RPMI8226 (cell line): Measurements from ENCODE around the gene DPAGT1.
A peak's percentile ranks its signal among the peaks of the same experiment; 100 is the strongest.
"Not testable (repeated sequence)": the region's sequence is repeated elsewhere in the genome, so short reads cannot be mapped to it uniquely, and the experiment has no call there.

Source experiments
- DNase-seq: peaks from one replicate; pipeline ENCODE4 v3.0.0-alpha.2; 2015

DPAGT1 gene

DNA sequence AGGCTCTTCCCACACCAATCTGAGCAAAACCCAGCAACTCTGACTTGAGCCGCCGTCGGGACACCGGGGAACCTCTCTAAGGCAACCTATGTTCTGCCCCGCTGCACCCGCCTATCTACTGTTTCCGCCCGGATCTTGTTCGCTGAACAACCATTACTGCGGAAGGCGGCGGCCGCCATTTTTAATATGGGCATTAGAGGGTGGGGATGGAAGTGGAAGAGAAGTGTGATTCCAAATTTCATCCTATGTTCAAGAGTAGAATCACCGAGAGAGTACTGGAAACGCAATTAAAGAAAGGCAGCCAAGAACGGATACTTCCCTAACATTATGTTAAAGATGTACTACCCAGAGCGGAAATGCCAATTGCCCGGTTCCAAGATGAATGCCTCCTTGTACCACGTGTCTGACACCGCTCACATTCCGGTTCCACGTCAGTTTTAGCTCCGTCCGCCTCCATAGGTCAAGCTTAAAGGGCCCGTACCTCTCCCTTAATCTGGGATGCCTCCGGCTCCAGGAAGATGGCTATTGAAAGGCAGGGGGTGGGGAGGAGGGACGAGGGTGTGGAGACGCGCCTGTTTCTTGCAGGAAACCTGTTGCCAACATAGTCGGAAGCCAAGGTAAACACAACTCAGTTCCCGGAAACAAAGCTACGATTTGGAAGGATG lies at the start of gene DPAGT1:
Gene DPAGT1, minus strand, starts transcription at position 95 of the 665 bp plus-strand sequence. CDS start 198 bp downstream, outside the sequence.
- DNase-seq, result peak; percentile 91

DNA sequence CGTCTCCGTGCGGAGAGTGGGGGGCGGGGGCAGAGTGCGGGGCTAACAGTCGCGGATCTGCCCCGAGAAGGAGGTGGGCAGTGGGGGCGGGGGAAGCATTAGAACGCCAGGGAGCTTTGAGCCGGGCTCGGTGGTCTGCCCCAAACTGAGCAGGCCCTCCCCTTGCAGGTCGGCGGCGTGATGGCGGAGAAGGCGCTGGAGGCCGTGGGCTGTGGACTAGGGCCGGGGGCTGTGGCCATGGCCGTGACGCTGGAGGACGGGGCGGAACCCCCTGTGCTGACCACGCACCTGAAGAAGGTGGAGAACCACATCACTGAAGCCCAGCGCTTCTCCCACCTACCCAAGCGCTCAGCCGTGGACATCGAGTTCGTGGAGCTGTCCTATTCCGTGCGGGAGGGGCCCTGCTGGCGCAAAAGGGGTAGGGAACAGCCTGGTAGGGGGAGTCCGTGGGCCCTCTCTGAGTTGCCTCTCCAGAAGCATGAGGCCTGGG lies 48.2 kb upstream of the DPAGT1 start:
- DNase-seq, result no peak

DNA sequence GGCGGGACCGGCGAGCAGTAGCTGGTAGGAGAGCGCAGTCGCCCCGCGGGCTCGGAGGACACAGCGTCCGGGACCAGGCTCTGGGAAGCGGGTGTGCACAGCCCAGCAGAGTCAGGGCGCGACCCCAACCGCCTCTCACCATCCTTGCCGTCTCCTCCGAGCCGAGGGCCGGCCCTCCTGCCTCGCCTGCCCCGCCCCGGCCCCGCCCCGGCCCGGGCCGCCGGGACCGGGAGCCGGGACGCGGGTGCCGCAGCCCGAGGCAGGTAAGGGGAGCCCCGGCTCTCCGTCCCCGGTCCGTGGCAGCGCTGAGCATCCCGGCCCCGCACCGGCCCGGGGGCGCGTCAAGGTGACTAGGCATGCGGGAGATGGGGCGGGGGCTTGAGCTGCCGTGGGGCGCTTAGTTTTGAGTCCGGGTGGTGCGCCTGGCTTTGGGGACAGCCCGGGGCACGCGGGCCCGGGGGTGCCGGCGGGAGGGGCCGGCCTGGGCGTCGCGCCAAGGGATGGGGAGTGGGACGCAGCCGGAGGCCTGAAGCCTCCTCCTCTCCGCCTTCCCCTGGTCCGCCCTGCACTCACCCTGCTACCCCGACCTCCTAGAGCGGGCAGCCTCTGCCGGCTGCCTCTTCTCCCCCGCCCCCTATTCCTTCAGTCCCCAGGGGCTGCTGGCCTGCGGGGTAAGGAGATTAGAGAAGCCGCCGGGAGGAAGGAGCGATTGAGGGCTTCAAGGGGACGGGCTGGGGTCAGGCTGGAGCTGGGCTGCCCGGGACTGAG lies 47.5 kb upstream of the DPAGT1 start, which contains the start of gene ABCG4:
Gene ABCG4, plus strand, starts transcription at position 35 of the 768 bp plus-strand sequence. CDS start 914 bp downstream, outside the sequence.
- DNase-seq, result no peak

DNA sequence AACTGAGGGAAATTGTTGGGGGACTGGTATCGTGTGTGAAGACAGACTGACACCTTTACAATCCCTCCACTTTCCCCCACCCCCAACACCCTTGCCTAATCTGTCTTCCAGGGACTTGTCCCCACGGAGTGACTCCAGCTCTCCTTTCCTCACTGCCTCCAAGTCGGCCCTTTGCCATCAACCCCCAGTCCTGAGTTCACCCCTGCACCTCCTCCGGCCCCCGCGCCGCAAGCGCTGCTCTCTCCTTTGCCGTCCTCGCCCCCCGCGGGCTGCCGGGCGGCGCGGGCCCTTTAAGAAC lies 47.0 kb upstream of the DPAGT1 start:
- no peak for DNase-seq

DNA sequence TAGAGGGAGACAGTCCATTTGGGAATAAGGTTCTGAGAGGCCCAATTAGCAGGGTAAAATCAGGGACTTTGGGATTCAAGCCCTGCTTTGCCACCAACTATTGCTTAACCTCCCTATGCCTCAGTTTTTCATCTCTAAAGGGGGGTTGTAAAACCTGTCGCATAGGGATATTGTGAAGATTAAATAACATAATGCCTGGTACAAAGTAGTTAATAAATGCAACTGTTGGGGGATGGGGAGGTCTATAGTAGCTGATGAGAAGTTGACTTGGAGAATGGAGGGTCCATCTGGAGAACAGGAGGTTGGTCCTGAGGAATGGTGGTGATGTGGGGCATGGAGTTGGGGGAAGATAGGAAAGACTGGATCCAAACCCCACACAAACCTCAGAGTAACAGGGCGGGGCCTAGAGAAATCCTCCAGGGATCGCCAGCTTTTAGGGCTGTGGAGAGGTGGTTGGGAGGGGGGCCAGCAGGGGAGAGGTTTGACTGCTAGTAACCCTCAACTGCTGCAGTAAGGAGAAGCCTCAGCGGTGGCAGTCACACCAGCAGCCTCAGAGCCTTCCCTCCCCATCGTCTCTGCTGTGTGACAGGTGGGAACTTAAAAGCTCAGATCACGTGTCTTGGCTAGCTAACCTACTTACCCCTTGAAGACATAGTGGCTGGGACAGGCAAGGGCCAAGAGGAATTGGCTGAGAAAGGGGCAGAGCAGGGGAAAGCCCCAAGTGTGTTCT lies 46.1 kb upstream of the DPAGT1 start:
- DNase-seq, result peak; percentile 43

DNA sequence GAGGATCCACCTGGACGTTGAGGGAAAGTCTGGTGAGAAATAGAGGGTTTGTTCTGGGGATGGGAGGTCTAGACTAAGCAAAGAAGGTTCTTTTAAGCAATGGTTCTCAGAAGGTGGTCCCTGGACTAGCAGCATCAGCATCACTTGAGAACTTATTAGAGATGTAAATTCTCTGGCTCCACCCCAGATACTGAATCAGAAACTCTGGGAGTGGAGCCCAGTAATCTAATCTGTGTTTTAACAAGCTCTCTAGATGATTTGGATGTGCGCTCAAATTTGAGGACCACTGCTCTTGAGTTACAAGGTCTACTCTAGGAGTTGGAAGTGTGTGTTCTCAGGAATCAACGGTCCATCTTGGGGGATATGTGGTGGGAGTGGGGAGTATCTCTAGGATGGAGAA lies 43.9 kb upstream of the DPAGT1 start:
- DNase-seq, result no peak

DNA sequence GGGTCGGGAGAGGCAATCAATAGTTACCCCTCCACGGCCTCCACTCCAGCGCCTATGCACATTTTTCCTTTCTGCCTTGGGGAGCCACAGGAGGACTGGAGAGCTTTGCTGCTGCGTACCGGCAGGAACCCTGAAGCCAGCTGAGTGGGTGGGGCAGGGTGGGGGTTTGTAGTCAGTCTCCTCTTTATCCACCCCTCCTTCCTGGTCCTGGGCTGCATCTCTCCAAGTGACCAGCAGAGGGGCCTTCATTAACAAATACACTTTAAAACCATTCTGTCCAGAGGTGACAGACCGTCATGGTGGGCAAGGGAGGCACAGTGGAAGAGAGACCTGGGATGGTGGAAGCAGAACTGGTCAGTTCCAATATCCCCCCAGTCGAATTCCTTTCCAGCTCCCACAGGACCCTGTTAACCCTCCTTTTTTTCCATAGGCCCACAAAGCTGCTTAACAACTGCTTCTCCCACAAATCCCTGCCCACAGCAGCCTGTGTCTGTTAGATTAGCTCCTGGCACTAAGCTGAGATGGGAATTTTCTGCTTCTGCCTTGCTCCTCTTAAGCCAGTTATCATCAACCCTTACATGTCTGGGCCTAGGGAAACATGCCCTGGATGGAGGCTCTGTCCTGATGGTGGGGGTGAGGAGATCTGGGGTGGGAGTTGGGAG lies 43.3 kb upstream of the DPAGT1 start:
- DNase-seq, result peak; percentile 70

DNA sequence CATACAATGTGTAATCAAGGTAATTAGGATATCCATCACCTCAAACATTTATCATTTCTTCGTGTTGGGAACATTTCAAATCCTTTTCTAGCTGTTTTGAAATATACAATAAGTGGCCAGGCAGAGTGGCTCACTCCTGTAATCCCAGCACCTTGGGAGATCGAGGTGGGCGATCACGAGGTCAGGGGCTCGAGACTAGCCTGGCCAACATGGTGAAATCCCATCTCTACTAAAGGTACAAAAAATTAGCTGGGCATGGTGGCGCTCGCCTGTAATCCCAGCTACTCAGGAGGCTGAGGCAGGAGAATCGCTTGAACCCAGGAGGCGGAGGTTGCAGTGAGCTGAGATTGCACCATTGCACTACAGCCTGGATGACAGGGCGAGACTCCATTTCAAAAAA lies 37.6 kb upstream of the DPAGT1 start:
- DNase-seq, result not testable (repeated sequence)

DNA sequence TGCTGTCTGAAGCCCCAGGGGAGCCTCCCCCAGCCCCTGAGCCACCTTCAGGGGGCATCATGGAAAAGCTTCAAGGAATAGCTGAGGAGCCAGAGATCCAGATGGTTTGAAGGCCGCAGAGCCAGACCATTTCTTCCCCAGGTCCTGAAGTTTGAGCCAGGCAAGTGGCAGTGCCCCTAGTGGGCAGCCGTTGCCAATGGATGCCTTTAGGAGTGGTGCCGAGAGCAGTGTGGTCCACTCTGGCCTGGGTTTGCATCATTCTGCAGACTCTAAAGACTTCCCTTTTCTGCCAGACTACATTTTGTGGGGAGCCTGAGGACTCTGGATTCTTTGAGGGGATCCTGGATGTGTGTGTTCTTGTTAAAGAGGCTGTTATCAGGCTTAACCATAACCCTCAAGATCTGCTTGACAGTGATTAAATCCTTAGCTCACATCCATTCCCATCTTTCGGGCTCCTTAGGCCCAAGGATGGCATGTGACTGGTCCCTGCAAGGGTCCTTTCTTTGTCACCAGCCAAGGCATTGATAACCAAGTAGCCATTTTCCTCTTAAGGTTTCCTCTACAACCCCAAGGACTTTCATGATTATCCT lies 32.8 kb upstream of the DPAGT1 start:
- no peak for DNase-seq

DNA sequence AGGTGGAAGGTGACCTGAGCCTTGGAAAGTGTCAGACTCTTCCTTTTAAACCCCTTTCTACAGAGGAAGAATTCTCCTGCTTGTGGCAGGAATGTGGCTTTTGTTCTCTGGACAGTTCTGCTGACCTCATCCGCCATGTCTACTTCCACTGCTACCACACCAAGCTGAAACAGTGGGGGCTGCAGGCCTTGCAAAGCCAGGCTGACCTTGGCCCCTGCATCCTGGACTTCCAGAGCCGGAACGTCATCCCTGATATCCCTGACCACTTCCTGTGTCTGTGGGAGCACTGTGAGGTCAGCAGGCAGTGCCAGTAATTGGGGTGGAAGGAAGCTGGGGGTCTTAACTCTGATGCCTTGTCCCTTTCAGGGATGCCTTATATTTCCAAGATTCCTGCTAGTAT lies 29.0 kb upstream of the DPAGT1 start:
- DNase-seq, result no peak

DNA sequence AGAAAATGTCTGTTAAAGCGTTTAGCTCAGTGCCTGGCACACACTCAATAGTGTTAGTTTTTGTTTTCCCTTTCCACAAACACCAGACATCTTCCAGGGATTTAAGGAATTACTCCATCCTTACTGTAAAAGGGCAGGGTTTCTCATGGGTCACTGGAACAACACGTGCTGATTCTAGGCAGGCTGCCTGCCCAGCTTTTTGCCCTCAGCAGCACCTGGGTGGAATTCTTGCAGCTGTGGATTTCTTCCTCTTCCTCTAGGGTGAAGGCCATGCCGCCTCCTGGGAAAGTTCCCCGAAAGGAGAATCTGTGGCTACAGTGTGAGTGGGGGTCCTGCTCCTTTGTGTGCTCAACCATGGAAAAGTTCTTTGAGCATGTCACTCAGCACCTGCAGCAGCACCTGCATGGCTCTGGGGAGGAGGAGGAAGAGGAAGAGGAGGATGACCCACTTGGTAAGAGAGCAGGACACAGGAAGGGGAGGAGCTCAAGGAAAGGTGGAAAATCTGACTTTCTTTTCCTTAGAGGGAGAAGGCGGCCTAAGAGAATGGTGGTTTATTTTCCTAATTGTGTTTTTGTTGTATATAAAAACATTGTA lies 25.1 kb upstream of the DPAGT1 start:
- no peak for DNase-seq

DNA sequence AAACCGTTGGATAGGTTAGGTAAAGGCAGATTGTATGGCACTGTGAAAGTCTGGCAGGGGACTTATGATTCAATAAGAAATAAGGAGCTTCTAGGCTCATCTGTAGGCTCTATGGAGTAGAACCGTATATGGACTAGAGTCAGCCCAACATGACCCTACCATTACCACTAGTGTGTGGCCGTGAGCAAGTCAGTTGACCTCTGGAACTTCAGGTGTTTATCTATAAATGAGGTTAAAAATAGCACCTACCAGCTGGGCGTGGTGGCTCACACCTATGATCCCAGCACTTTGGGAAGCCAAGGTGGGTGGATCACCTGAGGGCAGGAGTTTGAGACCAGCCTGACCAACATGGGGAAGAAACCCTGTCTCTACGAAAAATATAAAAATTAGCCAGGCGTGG lies 24.2 kb upstream of the DPAGT1 start:
- no peak for DNase-seq

DNA sequence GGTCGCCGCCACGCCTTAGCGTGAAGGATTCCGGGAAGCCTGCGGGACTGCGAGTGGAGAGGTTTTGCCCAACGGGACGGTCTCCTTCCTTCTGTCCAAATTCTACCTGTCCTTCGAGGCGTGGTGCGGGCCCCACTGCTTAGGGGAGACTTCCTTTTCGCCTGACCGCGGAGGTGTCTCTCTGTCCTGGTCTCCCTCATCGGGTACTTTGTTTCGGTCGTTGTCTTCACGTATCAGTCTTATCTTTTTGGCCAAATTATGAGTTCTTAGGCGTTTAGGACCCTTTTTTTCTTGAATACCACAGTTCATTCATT lies 20.1 kb upstream of the DPAGT1 start:
- DNase-seq, result no peak

DNA sequence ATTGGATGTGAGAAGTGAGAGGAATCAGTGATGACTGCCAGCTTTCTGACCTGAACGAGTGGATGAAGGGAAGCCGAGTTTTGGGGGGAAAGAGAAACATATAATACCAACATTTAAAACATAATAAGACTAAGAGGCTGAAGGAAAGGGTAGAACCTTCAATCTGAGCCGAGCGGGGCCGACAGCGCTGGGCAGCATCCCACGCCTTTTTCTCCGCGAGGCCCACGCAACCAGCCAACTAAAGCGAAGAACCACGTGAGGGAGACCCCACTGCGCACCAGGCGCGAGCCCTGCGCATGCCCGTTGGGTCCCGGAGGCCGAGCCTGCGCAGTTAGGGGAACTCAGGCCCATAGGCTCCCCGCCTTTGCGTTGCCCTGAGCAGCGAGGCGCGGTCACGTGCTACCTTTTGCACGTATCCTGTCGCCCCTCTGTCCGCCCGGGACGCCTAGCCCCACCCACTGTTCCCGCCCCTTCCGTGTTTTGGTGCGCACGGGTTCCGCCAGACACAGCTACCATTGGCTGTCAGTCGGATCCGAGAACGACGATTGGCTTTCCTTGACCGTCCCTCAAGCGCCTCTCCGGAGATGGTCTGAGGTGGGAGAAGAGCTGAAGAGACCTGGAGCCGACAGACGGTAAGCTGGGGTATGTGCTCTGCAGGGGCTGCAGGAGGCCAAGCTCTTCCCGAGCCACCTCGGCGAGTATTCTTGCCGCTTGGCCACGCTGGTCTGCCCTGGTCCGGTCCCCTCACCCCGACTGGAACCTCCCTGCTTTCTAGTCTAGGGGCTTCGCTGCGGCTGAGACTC lies 19.6 kb upstream of the DPAGT1 start, which contains the start of gene HINFP:
Gene HINFP, plus strand, starts transcription at position 573 of the 803 bp plus-strand sequence. CDS start 5,365 bp downstream, outside the sequence.
- DNase-seq, result peak; percentile 97

DNA sequence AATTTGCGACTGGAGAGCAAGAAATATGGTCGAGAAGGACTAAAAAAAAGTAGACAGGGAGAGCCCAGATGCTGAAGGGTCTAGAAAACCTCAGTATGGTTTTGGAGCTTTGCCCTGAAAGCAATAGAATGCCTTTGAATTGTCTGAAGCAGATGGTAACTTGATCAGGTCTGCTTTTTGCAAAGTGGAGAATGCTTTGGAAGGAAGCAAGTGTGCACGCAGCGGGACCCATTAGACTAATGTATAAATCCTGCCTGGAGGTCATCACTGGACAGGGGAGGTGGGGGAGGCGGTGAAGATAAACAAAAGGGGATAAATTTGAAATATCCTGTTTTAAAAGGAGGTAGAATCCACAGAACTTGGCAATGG lies 19.0 kb upstream of the DPAGT1 start:
- peak; percentile 21 for DNase-seq

DNA sequence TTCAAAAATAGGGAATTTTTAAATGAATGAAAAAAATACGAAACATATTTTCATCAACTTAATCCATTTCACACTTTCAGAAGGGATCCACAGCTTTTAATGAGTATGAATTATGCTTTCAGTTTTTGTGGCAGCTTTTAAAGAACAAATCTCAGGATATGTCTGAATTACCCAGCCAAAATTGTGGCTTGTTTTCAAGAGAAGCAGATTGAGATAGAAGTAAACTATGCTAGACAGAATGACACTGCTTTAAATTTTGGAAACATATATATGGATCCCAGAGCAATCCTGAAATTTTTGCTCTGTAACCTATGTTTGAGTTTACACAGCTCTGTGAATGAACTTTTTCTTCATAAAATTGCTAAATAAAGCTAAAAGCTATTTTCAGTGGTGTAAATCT lies 17.3 kb upstream of the DPAGT1 start:
- DNase-seq, result no peak

DNA sequence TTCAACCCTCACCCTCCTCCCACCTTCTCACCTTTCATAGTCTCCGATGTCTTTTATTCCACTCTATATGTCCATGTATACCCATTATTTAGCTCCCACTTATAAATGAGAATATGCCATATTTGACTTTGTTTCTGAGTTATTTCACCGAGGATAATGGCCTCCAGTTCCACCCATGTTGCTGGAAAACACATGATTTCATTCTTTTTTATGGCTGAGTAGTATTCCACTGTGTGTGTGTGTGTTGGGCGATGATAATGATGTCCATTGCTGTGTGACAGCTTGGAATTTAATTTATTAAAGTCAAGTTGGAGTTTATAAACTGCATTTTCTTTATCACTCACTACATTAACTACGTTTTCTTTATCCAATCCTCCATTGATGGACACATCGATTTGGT lies 16.6 kb upstream of the DPAGT1 start:
- DNase-seq, result no peak

DNA sequence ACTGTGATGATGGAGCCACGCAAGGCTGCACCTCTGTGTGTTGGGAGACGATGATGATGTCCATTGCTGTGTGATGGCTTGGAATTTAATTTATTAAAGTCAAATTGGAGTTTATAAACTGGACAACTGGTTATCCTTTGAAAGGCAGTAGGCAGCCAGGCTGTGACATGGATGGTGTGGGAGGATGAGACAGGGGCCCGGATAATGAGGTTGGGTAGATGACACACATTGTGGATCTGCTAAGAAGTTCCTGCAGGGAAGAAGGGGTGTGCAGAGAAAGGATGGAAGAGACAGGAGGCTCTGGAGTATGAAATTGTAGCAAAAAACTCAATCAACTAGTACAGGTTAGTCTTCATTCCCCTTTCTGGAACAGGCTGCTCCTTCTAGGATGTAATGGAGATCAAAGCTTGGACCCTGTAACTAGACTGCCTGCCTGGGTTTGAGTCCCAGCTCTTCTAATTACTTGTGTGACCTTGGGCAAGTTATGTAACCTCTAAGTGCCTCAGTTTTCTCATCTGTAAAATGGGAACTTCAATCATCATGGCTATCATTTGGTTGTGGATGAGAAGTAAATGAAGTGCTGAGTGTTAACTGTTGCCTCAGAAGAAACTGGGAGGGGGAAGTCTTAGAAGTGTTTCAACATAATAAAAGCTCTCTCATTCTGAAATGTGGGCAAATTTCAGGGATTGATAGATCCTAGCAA lies 15.5 kb upstream of the DPAGT1 start:
- DNase-seq, result no peak

DNA sequence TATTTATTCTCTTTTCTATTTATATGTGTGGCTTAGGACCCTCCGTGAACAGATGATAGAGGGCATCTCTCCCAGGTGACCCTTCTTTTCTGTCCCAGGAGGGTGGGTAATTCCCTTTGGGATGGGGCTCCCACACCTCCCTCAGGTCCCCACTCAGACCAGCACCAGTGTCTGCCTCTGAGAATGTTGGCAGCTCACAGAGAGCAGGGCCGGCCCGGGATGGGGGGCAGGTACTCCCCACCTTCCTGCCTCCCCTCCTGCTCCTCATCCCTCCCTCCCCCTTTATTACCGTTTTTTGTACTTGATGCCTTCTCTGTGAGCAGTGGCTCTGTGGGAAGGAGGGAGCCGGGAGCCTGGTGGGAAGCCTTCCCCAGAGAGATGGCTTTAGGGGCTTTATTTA lies 14.9 kb upstream of the DPAGT1 start:
- no peak for DNase-seq

DNA sequence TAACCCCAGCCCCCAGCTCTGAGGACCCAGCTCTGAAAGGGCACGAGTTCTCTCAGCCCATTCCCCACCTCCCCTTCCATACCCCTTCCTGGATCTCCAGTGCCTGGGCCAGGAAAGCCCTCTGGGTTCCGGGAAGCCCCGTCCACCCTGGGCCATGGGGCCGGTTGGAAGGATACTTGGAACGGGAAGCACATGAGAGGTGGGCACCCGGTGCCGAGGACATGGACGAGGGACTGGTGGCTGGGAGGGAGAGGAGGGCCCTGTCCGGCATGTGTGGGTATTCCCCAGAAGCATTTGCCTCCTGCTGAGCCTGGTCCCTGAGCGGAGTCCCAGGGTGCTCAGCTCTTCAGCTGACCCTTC lies 14.6 kb upstream of the DPAGT1 start:
- DNase-seq, result no peak
